ENCODE measurements around the gene SEMA6B.

- no peak for TF ChIP-seq CTCF (IDR thresholded peaks at IDR 0.05; ENCODE audit: poor library complexity, severe bottlenecking)
- TF ChIP-seq EZH2 (IDR thresholded peaks at IDR 0.05; ENCODE audit: borderline replicate concordance, insufficient read depth, low read length, poor library complexity, severe bottlenecking), result no peak
Measured at GRCh38 chr19:4600893-4601292, 41.4 kb upstream of the SEMA6B start.

All from neural cell (in vitro differentiated cells).